Measurements from ENCODE around the gene GHR.

GRCh38 chr5:42392917-42393316 is 30.3 kb upstream of the GHR start:
- TF ChIP-seq EZH2 (IDR thresholded peaks at IDR 0.05; ENCODE audit: low read length) (no peak), CTCF (optimal IDR thresholded peaks at IDR 0.05 in 1 of 3, IDR thresholded peaks at IDR 0.05 in 1 of 3, conservative IDR thresholded peaks at IDR 0.05 in 1 of 3; ENCODE audit: extremely low read depth in 1 of 3, insufficient read depth in 2 of 3, low read length in 3 of 3) (no peak)
